Peyer's patch (tissue), 4 donors: ENCODE data around the gene SAMD4B.

Experiments used
- POLR2A ChIP-seq, 2 donors: fragments of 450-650 bp; IDR thresholded peaks; one replicate each; pipeline ENCODE4 v1.5.1; 2017; ENCODE audit warnings: antibody characterized with exemption in 2 of 2, mild to moderate bottlenecking in 2 of 2, moderate library complexity in 2 of 2
- TF ChIP-seq, protein P1 (sequence below), 6 experiments: fragments of 450-650 bp in 4 of 6; fragments of 200-600 bp in 2 of 6; sonication (generic) in 1 of 6; IDR thresholded peaks; one replicate each; pipeline ENCODE4 v1.5.1; 2017 to 2019; ENCODE audit warnings: antibody characterized with exemption in 6 of 6, mild to moderate bottlenecking in 3 of 6, moderate library complexity in 1 of 6

DNA sequence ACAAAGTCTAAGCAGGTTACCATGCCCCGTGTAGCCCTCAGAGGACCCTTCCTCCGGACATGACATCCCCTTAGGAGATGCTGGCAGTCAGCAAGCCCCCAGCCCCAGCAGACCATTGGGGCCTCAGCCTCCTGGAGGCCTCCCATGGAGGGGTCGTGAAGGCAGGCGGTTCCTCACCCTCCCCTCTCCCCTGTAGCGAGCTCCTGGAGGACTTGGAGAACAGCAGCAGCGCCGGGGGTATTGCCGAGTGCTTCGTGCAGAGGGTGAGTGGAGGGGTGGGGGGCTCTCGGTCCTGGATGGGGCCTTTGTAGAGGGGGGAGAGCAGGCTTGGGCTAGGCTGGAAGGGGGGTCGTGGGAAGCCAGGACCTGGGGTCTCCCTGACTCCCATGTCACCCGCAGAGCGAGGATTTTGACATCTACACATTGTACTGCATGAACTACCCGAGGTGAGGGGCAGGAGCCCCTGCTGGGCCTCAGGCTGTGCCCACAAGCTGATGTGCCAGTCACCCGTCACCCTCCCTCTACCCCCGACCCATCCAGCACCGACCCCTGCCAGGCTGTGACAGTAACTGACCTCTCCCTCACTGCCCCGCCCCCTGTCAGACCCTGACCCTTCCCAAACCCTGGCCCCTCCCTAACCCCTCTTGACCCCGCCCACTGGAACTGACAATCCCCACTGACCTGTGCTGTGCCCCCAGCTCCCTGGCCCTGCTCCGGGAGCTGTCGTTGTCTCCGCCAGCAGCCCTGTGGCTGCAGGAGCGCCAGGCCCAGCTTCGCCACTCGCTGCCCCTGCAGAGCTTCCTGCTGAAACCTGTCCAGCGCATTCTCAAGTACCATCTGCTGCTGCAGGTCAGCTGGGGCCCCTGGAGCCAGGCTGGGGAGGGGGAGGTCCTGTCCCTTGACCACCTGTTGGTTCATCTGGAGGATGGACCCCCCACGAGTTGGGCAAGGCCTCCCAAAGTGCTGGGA lies 74.2 kb downstream of the SAMD4B start:
- TF ChIP-seq, protein P1, sequence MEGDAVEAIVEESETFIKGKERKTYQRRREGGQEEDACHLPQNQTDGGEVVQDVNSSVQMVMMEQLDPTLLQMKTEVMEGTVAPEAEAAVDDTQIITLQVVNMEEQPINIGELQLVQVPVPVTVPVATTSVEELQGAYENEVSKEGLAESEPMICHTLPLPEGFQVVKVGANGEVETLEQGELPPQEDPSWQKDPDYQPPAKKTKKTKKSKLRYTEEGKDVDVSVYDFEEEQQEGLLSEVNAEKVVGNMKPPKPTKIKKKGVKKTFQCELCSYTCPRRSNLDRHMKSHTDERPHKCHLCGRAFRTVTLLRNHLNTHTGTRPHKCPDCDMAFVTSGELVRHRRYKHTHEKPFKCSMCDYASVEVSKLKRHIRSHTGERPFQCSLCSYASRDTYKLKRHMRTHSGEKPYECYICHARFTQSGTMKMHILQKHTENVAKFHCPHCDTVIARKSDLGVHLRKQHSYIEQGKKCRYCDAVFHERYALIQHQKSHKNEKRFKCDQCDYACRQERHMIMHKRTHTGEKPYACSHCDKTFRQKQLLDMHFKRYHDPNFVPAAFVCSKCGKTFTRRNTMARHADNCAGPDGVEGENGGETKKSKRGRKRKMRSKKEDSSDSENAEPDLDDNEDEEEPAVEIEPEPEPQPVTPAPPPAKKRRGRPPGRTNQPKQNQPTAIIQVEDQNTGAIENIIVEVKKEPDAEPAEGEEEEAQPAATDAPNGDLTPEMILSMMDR (IDR thresholded peaks at IDR 0.05) = no peak
- TF ChIP-seq POLR2A (IDR thresholded peaks at IDR 0.05) = no peak
